Measurements from ENCODE around the gene JMJD6.
"Not testable (repeated sequence)": the region's sequence is repeated elsewhere in the genome, so short reads cannot be mapped to it uniquely, and the experiment has no call there.

JMJD6 gene

GRCh38 chr17:76718516-76718915 lies 7.9 kb downstream of the JMJD6 start:
- DNase-seq (ENCODE audit: low read depth in 2 of 2, low spot score in 1 of 2), result no peak

- DNase-seq (ENCODE audit: low read depth in 2 of 2, low spot score in 1 of 2), result no peak
Measured at GRCh38 chr17:76716839-76717215, 9.6 kb downstream of the JMJD6 start.

- DNase-seq (ENCODE audit: low read depth in 2 of 2, low spot score in 1 of 2), result peak in 1 of 2 donors; percentile 73
Measured at GRCh38 chr17:76716146-76716838, 10.1 kb downstream of the JMJD6 start.

GRCh38 chr17:76715496-76715830 lies 10.9 kb downstream of the JMJD6 start:
- no peak for DNase-seq (ENCODE audit: low read depth in 2 of 2, low spot score in 1 of 2)

- peak; percentile 38 to 79 for DNase-seq (ENCODE audit: low read depth in 2 of 2, low spot score in 1 of 2)
Measured at GRCh38 chr17:76714822-76715495, 11.4 kb downstream of the JMJD6 start.

- no peak for DNase-seq (ENCODE audit: low read depth in 2 of 2, low spot score in 1 of 2)
Measured at GRCh38 chr17:76714336-76714735, 12.1 kb downstream of the JMJD6 start.

- no peak for DNase-seq (ENCODE audit: low read depth in 2 of 2, low spot score in 1 of 2)
Measured at GRCh38 chr17:76713765-76714164, 12.6 kb downstream of the JMJD6 start.

GRCh38 chr17:76712321-76712720 lies 14.1 kb downstream of the JMJD6 start:
- not testable (repeated sequence) for DNase-seq (ENCODE audit: low read depth in 2 of 2, low spot score in 1 of 2)

GRCh38 chr17:76710863-76711611 lies 15.4 kb downstream of the JMJD6 start, which contains the start of gene MXRA7:
Gene MXRA7 (minus strand): TSS chr17:76710965. CDS start chr17:76710946, 19 bp downstream.
- DNase-seq (ENCODE audit: low read depth in 2 of 2, low spot score in 1 of 2), result peak in 1 of 2 donors; percentile 48

- not testable (repeated sequence) for DNase-seq (ENCODE audit: low read depth in 2 of 2, low spot score in 1 of 2)
Measured at GRCh38 chr17:76709951-76710862, 16.2 kb downstream of the JMJD6 start.

- DNase-seq (ENCODE audit: low read depth in 2 of 2, low spot score in 1 of 2), result no peak
Measured at GRCh38 chr17:76709077-76709950, 17.1 kb downstream of the JMJD6 start.

- no peak for DNase-seq (ENCODE audit: low read depth in 2 of 2, low spot score in 1 of 2)
Measured at GRCh38 chr17:76707985-76708807, 18.2 kb downstream of the JMJD6 start.

- no peak for DNase-seq (ENCODE audit: low read depth in 2 of 2, low spot score in 1 of 2)
Measured at GRCh38 chr17:76706817-76707216, 19.6 kb downstream of the JMJD6 start.

- no peak for DNase-seq (ENCODE audit: low read depth in 2 of 2, low spot score in 1 of 2)
Measured at GRCh38 chr17:76704805-76705204, 21.6 kb downstream of the JMJD6 start.

- DNase-seq (ENCODE audit: low read depth in 2 of 2, low spot score in 1 of 2), result no peak
Measured at GRCh38 chr17:76702941-76703637, 23.3 kb downstream of the JMJD6 start.

GRCh38 chr17:76702076-76702475 lies 24.3 kb downstream of the JMJD6 start:
- DNase-seq (ENCODE audit: low read depth in 2 of 2, low spot score in 1 of 2), result no peak

- DNase-seq (ENCODE audit: low read depth in 2 of 2, low spot score in 1 of 2), result no peak
Measured at GRCh38 chr17:76701471-76701967, 24.9 kb downstream of the JMJD6 start.

Data from stimulated activated CD8-positive, alpha-beta memory T cell treated with anti-CD3 and anti-CD28 coated beads, Interleukin-4, amount 100 ng/mL, for 4 hours (primary cell).